Measurements from ENCODE around the gene ZNF175. TPM values are rescaled to one million over a fixed set of nuclear protein-coding genes. Genes with fewer than 3 reads are reported as not detected.

Gene ZNF175
- polyA plus RNA-seq, 2 of the 4 experiments (the other 2 are of a cell fraction), result 3.3 to 6.4 TPM

- TF ChIP-seq HOXB5 (CRISPR knock-in tag; IDR thresholded peaks at IDR 0.05) (no peak), CHD4 (IDR thresholded peaks at IDR 0.05; ENCODE audit: borderline replicate concordance) (no peak), BHLHE40 (IDR thresholded peaks at IDR 0.05; ENCODE audit: low read depth, low read length) (no peak), HDAC2 (IDR thresholded peaks at IDR 0.05) (no peak)
Observed at GRCh38 chr19:51572410-51572809, 1.3 kb downstream of the ZNF175 start (continued).

- DNase-seq (ENCODE audit: low read depth in 1 of 2, low spot score in 1 of 2), result no peak
- Histone ChIP-seq H3K4me2 (no peak overlapping the region), H3K4me3 (no peak overlapping the region), H3K9me3 (peaks cover 35% of the 10 kb centered on the region), H3K4me1 (0 out of 3 replicates have a peak, but pooled peaks cover 4% of the 10 kb centered on the region), H3K27ac (no peak overlapping the region)
- FAIRE-seq, result no peak
- ATAC-seq, result no peak
- ChIA-PET CTCF (interaction anchor here (0.8 to 1.1 kb wide), 2 partner anchors 11 to 30 kb away, joined by 3 read pairs; no protein-coding TSS in a partner anchor), POLR2A (no interaction called here)
- no peak for TF ChIP-seq ESRRA (IDR thresholded peaks at IDR 0.05; ENCODE audit: borderline replicate concordance, low read length)
- no peak for TF ChIP-seq MAZ (IDR thresholded peaks at IDR 0.05; ENCODE audit: borderline replicate concordance, low read depth, low read length)
- no peak for TF ChIP-seq HOXB5 (CRISPR knock-in tag; IDR thresholded peaks at IDR 0.05)
- WGBS (ENCODE audit: missing lambda C conversion rate), result 82% methylated on average over 4 of the region's 4 CpGs
Observed at GRCh38 chr19:51572908-51573307, 1.8 kb downstream of the ZNF175 start.

GRCh38 chr19:51573331-51573730, 2.2 kb downstream of the ZNF175 start:
- H3K4me2 ChIP-seq, result no peak overlapping the region
- FAIRE-seq, result no peak
- H3K9me3 ChIP-seq, result peaks cover 37% of the 10 kb centered on the region
- ChIA-PET POLR2A (no interaction called here), CTCF (interaction anchor here (1.1 kb wide), 1 partner anchor 30 kb away, joined by 3 read pairs; no protein-coding TSS in a partner anchor)
- H3K4me1 ChIP-seq, result 0 out of 3 replicates have a peak, but pooled peaks cover 4% of the 10 kb centered on the region
- no peak overlapping the region for H3K4me3 ChIP-seq
- WGBS (ENCODE audit: missing lambda C conversion rate), result 95% methylated on average over 3 of the region's 3 CpGs
- no peak for TF ChIP-seq MAZ (IDR thresholded peaks at IDR 0.05; ENCODE audit: borderline replicate concordance, low read depth, low read length)
- TF ChIP-seq JUNB (IDR thresholded peaks at IDR 0.05), result no peak
- TF ChIP-seq CEBPB (IDR thresholded peaks at IDR 0.05), result no peak
- TF ChIP-seq SMC3 (IDR thresholded peaks at IDR 0.05), result no peak
- no peak for TF ChIP-seq KDM5A (IDR thresholded peaks at IDR 0.05)
- no peak for TF ChIP-seq FOSL2 (IDR thresholded peaks at IDR 0.05)
- TF ChIP-seq FOSL2 (CRISPR knock-in tag; IDR thresholded peaks at IDR 0.05), result no peak
- TF ChIP-seq BCL3 (IDR thresholded peaks at IDR 0.05), result no peak
- TF ChIP-seq HDAC2 (IDR thresholded peaks at IDR 0.05), result no peak
- TF ChIP-seq RARB (CRISPR knock-in tag; IDR thresholded peaks at IDR 0.05), result no peak
- no peak for TF ChIP-seq ZC3H11A (IDR thresholded peaks at IDR 0.05)
- no peak for TF ChIP-seq TP53 (CRISPR knock-in tag; IDR thresholded peaks at IDR 0.05)
- no peak for TF ChIP-seq RCOR1 (IDR thresholded peaks at IDR 0.05; ENCODE audit: low read depth, low read length)
- TF ChIP-seq EHF (CRISPR knock-in tag; IDR thresholded peaks at IDR 0.05), result no peak
- no peak for TF ChIP-seq SREBF2 (IDR thresholded peaks at IDR 0.05)
- no peak for DNase-seq (ENCODE audit: low read depth in 1 of 2, low spot score in 1 of 2)
- ATAC-seq, result no peak
- H3K27ac ChIP-seq, result no peak overlapping the region

- WGBS (ENCODE audit: missing lambda C conversion rate), result 92% methylated on average over 6 of the region's 6 CpGs
- ChIA-PET CTCF (no interaction called here), POLR2A (no interaction called here)
- Histone ChIP-seq H3K4me1 (0 out of 3 replicates have a peak, but pooled peaks cover 2% of the 10 kb centered on the region), H3K27ac (no peak overlapping the region), H3K9me3 (peaks cover 31% of the 10 kb centered on the region), H3K4me2 (no peak overlapping the region), H3K4me3 (no peak overlapping the region)
- no peak for ATAC-seq
- no peak for DNase-seq (ENCODE audit: low read depth in 1 of 2, low spot score in 1 of 2)
- TF ChIP-seq EHF (CRISPR knock-in tag; IDR thresholded peaks at IDR 0.05) (no peak), MAX (IDR thresholded peaks at IDR 0.05) (no peak), CHD2 (IDR thresholded peaks at IDR 0.05; ENCODE audit: low read length, partially characterized antibody) (no peak), ZSCAN20 (CRISPR knock-in tag; IDR thresholded peaks at IDR 0.05) (no peak)
- no peak for FAIRE-seq
Observed at GRCh38 chr19:51576850-51577249, 5.8 kb downstream of the ZNF175 start.

All from A549 (cell line).